ENCODE data around the gene ECT2.
"Not testable (repeated sequence)": the region's sequence is repeated elsewhere in the genome, so short reads cannot be mapped to it uniquely, and the experiment has no call there.

Gene ECT2

DNA sequence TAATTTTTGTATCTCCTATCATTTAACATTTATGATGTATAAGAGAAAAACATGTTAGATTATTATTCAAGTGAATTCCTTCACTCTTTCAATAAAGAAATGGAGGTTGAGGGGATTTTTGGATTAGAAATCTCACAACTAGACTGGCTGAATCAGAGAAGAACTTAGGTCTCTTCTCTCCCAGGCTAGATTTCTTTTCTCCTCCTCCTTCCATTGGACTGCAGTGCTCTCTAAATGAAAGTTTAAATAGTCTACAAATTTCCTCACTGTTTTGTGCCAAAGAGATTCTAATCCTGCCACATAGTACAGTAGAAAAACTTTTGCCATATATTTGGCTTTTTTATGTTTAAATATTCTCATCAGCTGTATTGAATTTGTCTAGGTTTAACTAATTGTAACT is 65.8 kb downstream of the ECT2 start:
- no peak for TF ChIP-seq CTCF (IDR thresholded peaks at IDR 0.05; ENCODE audit: insufficient read depth, low read depth, low read length, missing control alignments)
- no peak for DNase-seq (ENCODE audit: low read depth)
- H3K4me3 ChIP-seq (ENCODE audit: low read length), result no peak overlapping the region

DNA sequence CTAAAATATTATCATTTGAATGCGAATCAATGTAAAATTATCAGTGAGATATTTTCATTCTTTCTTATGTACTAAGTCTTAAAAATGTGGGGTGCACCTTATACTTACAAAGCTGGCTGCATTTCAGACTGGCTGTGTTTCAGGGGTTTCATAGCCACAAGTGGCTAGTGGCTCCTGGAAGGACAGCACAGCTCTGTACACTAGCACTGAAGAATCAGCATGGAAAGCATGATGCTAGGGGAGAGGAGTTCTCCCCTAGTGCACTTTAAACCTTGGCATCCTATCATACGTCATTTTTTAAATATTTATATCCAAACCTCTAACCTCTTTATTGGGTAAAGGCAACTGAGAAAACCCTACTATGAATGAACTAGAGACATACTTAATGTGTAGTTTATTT is 66.4 kb downstream of the ECT2 start:
- TF ChIP-seq CTCF (IDR thresholded peaks at IDR 0.05; ENCODE audit: insufficient read depth, low read depth, low read length, missing control alignments), result no peak
- H3K4me3 ChIP-seq (ENCODE audit: low read length), result no peak overlapping the region
- no peak for DNase-seq (ENCODE audit: low read depth)

DNA sequence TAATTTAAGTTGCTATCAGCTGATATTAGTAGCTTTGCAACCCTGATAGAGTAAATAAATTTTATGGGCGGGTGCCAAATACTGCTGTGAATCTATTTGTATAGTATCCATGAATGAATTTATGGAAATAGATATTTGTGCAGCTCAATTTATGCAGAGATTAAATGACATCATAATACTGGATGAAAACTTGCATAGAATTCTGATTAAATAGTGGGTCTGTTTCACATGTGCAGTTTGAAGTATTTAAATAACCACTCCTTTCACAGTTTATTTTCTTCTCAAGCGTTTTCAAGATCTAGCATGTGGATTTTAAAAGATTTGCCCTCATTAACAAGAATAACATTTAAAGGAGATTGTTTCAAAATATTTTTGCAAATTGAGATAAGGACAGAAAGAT is 70.0 kb downstream of the ECT2 start:
- no peak overlapping the region for H3K4me3 ChIP-seq (ENCODE audit: low read length)
- no peak for TF ChIP-seq CTCF (IDR thresholded peaks at IDR 0.05; ENCODE audit: insufficient read depth, low read depth, low read length, missing control alignments)
- no peak for DNase-seq (ENCODE audit: low read depth)

GRCh38 chr3:172824229-172824628 is 73.7 kb downstream of the ECT2 start:
- no peak for TF ChIP-seq CTCF (IDR thresholded peaks at IDR 0.05; ENCODE audit: insufficient read depth, low read depth, low read length, missing control alignments)
- no peak overlapping the region for H3K4me3 ChIP-seq (ENCODE audit: low read length)
- DNase-seq (ENCODE audit: low read depth), result no peak

GRCh38 chr3:172827231-172827630 is 76.7 kb downstream of the ECT2 start:
- DNase-seq (ENCODE audit: low read depth); H3K4me3 ChIP-seq (ENCODE audit: low read length): not testable (repeated sequence)

- no peak for TF ChIP-seq CTCF (IDR thresholded peaks at IDR 0.05; ENCODE audit: insufficient read depth, low read depth, low read length, missing control alignments)
- DNase-seq (ENCODE audit: low read depth), result no peak
- H3K4me3 ChIP-seq (ENCODE audit: low read length), result no peak overlapping the region
These were observed 82.5 kb downstream of the ECT2 start for GRCh38 chr3:172832983-172833382.

GRCh38 chr3:172836390-172836997 is 86.0 kb downstream of the ECT2 start:
- no peak overlapping the region for H3K4me3 ChIP-seq (ENCODE audit: low read length)
- TF ChIP-seq CTCF (IDR thresholded peaks at IDR 0.05; ENCODE audit: insufficient read depth, low read depth, low read length, missing control alignments), result peak; percentile 72
- peak; percentile 62 for DNase-seq (ENCODE audit: low read depth)
